Astrocyte (in vitro differentiated cells and primary cell): ENCODE results near the gene SEMA6B. TPM values are rescaled to one million over a fixed set of nuclear protein-coding genes. Genes with fewer than 3 reads are reported as not detected.

Experiments used
- DNase-seq: peaks from one replicate; pipeline ENCODE4 v3.0.0-alpha.2; 2010; ENCODE audit warnings: low read depth
- FAIRE-seq: peaks from 2 replicates; lab custom pipeline; 2011; peaks lifted over from hg19 to GRCh38; lab: Jason Lieb, UNC
- H2AFZ ChIP-seq: 2 replicates; pipeline ENCODE4 v1.6.0; 2012; ENCODE audit warnings: low read depth, low read length, inconsistent platforms
- H3K27ac ChIP-seq: 2 replicates; pipeline ENCODE4 v1.5.1; 2011; ENCODE audit warnings: low read depth, low read length, inconsistent platforms
- H3K27me3 ChIP-seq: 2 replicates; pipeline ENCODE4 v1.6.0; 2011; ENCODE audit warnings: low read length, inconsistent platforms; ENCODE audit not compliant: insufficient read depth
- H3K36me3 ChIP-seq: 2 replicates; pipeline ENCODE4 v1.5.1; 2011; ENCODE audit warnings: low read length, inconsistent platforms; ENCODE audit not compliant: insufficient read depth
- H3K4me1 ChIP-seq: 2 replicates; pipeline ENCODE4 v1.5.1; 2011; ENCODE audit warnings: low read length, inconsistent platforms; ENCODE audit not compliant: insufficient read depth
- H3K4me2 ChIP-seq: 2 replicates; pipeline ENCODE4 v1.6.0; 2012; ENCODE audit warnings: low read length, inconsistent platforms
- H3K4me3 ChIP-seq: 2 replicates; pipeline ENCODE4 v1.5.1; 2011; ENCODE audit warnings: low read depth, mild to moderate bottlenecking, low read length, inconsistent platforms; ENCODE audit not compliant: insufficient read depth
- H3K79me2 ChIP-seq: 2 replicates; pipeline ENCODE4 v1.6.0; 2012; ENCODE audit warnings: mild to moderate bottlenecking, low read length, inconsistent platforms; ENCODE audit not compliant: insufficient read depth
- H3K9ac ChIP-seq: 2 replicates; pipeline ENCODE4 v1.6.0; 2012; ENCODE audit warnings: mild to moderate bottlenecking, low read length, inconsistent platforms
- H3K9me3 ChIP-seq: 2 replicates; pipeline ENCODE4 v1.5.1; 2012; ENCODE audit warnings: low read depth, mild to moderate bottlenecking, low read length, inconsistent platforms; ENCODE audit not compliant: insufficient read depth
- H4K20me1 ChIP-seq: 2 replicates; pipeline ENCODE4 v1.6.0; 2012; ENCODE audit warnings: low read length, inconsistent platforms; ENCODE audit not compliant: insufficient read depth
- H3K27ac Mint-ChIP-seq: one replicate; pipeline ENCODE4 v1.8.0; 2021; ENCODE audit warnings: mild to moderate bottlenecking, mixed read lengths; ENCODE audit not compliant: unreplicated experiment
- H3K27me3 Mint-ChIP-seq: one replicate; pipeline ENCODE4 v1.8.0; 2021; ENCODE audit warnings: low read depth, mixed read lengths; ENCODE audit not compliant: unreplicated experiment
- H3K36me3 Mint-ChIP-seq: one replicate; pipeline ENCODE4 v1.8.0; 2021; ENCODE audit warnings: low read depth, mixed read lengths; ENCODE audit not compliant: unreplicated experiment
- H3K4me1 Mint-ChIP-seq: one replicate; pipeline ENCODE4 v1.8.0; 2021; ENCODE audit warnings: low read depth, mixed read lengths; ENCODE audit not compliant: unreplicated experiment
- H3K4me3 Mint-ChIP-seq: one replicate; pipeline ENCODE4 v1.8.0; 2021; ENCODE audit warnings: mild to moderate bottlenecking, moderate library complexity, mixed read lengths; ENCODE audit not compliant: unreplicated experiment
- H3K9me3 Mint-ChIP-seq: one replicate; pipeline ENCODE4 v1.8.0; 2021; ENCODE audit warnings: mild to moderate bottlenecking, mixed read lengths; ENCODE audit not compliant: unreplicated experiment
- CTCF ChIP-seq: IDR thresholded peaks from 2 replicates; pipeline ENCODE4 v1.5.1; 2011; ENCODE audit warnings: low read depth, mild to moderate bottlenecking, inconsistent platforms, low read length, moderate library complexity; ENCODE audit not compliant: insufficient read depth
- EZH2 ChIP-seq: IDR thresholded peaks from 2 replicates; pipeline ENCODE4 v1.6.1; 2012; ENCODE audit warnings: mild to moderate bottlenecking, low read length, inconsistent platforms; ENCODE audit not compliant: insufficient read depth
- total RNA-seq: library from RNA; stranded (reverse); gene quantifications from 2 replicates; pipeline ENCODE4 v1.2.1, GENCODE V29; 2021

SEMA6B gene
- total RNA-seq, 1 donor from 2014 or later = 14.3 TPM

- Mint-ChIP-seq H3K9me3 (no peaks in the 10 kb centered on the region), H3K36me3 (no peaks in the 10 kb centered on the region), H3K27ac (no peak overlapping the region), H3K27me3 (peaks cover 21% of the 10 kb centered on the region), H3K4me3 (no peak overlapping the region), H3K4me1 (no peaks in the 10 kb centered on the region)
- FAIRE-seq (no peak), DNase-seq (no peak)
- H3K36me3 ChIP-seq = no peaks in the 10 kb centered on the region
- H3K4me3 ChIP-seq = no peak overlapping the region
- H4K20me1 ChIP-seq = no peaks in the 10 kb centered on the region
- H3K79me2 ChIP-seq = no peaks in the 10 kb centered on the region
- H3K9ac ChIP-seq = no peak overlapping the region
- no peak overlapping the region for H3K4me2 ChIP-seq
- H3K9me3 ChIP-seq = no peaks in the 10 kb centered on the region
- no peak overlapping the region for H3K27ac ChIP-seq
- TF ChIP-seq CTCF (no peak), EZH2 (no peak)
- peaks cover 25% of the 10 kb centered on the region for H3K27me3 ChIP-seq
- H3K4me1 ChIP-seq = peaks cover 4% of the 10 kb centered on the region
- no peak overlapping the region for H2AFZ ChIP-seq
Observed at GRCh38 chr19:4588291-4588761, 28.8 kb upstream of the SEMA6B start.

DNA sequence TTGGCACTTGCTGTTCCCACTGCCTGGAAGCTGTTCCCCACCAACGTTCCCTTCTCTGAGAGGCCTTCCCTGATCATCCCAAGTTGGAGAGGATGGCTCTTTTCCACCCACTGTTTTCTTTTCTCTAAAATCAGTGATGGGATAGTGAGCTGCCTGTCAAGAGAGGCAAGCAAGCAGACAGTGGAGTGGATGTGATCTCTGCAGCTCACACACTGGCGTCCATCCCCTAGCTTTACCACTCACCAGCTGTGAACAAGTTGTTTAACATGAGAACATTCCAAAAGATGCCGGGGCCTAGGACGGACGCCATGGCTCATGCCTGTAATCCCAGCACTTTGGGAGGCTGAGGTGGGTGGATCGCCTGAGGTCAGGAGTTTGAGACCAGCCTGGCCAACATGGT, 28.0 kb upstream of the SEMA6B start:
- Mint-ChIP-seq H3K27ac (no peak overlapping the region), H3K27me3 (peaks cover 21% of the 10 kb centered on the region), H3K9me3 (no peaks in the 10 kb centered on the region)

More for the DNA sequence above, 28.0 kb upstream of the SEMA6B start:
- Histone ChIP-seq H3K27me3 (peaks cover 25% of the 10 kb centered on the region), H3K9me3 (no peaks in the 10 kb centered on the region), H3K4me3 (no peak overlapping the region), H4K20me1 (no peaks in the 10 kb centered on the region), H3K27ac (no peak overlapping the region), H3K9ac (no peak overlapping the region), H2AFZ (no peak overlapping the region), H3K4me2 (no peak overlapping the region), H3K4me1 (peaks cover 6% of the 10 kb centered on the region), H3K36me3 (no peaks in the 10 kb centered on the region), H3K79me2 (no peaks in the 10 kb centered on the region)
- TF ChIP-seq EZH2 (no peak), CTCF (no peak)
- DNase-seq = no peak
- Mint-ChIP-seq H3K4me3 (no peak overlapping the region), H3K4me1 (no peaks in the 10 kb centered on the region), H3K36me3 (no peaks in the 10 kb centered on the region)
- no peak for FAIRE-seq
